Spinal cord (tissue), 4 donors: ENCODE data around the gene FOXP1. TPM values are rescaled to one million over a fixed set of nuclear protein-coding genes. Genes with fewer than 3 reads are reported as not detected.

Experiments
- polyA plus RNA-seq, 2 donors: library from polyadenylated mRNA; unstranded; fragments of 120-200 nt; gene quantifications; one replicate each; pipeline ENCODE4 v1.2.1, GENCODE V29; 2013; ENCODE audit not compliant: insufficient read length in 2 of 2
- small RNA-seq: library from RNA; depleted of rRNA; stranded (forward); fragments of <200 nt; gene quantifications from one replicate; pipeline ENCODE3, GENCODE V24; 2014; ENCODE audit warnings: low replicate concordance
- total RNA-seq, 2 donors: library from RNA; depleted of rRNA in 1 of 2; stranded (reverse); fragments of 120-200 nt in 1 of 2; fragments of >200 nt in 1 of 2; gene quantifications; one replicate each; pipeline versions ENCODE4 v1.2.3 to v1.2.4, GENCODE V29; 2013 to 2014

FOXP1 gene
- total and polyA plus RNA-seq, 4 donors: 27.4 to 118 (median 66.1) TPM

Small RNA genes within 50 kb of the gene (small RNA-seq; reads per million reads assigned to genes)
- not detected for gene MIR1284

Other genes starting within 250 kb of the FOXP1 start
- 10 to 100 TPM in 1 of 2 donors, 1 to 10 TPM in 1; 7.5 to 22.4 TPM for gene EIF4E3, start 141.7 kb upstream of the FOXP1 start, total RNA-seq
- 10 to 100 TPM; 22.1 to 26.4 TPM for gene EIF4E3, start 141.7 kb upstream of the FOXP1 start, polyA plus RNA-seq
- 10 to 100 TPM in 1 of 2 donors, 1 to 10 TPM in 1; 4.2 to 10.8 TPM for gene GPR27, start 170.1 kb upstream of the FOXP1 start, total RNA-seq
- 10 to 100 TPM; 32.9 to 35.5 TPM for gene GPR27, start 170.1 kb upstream of the FOXP1 start, polyA plus RNA-seq
- gene PROK2, start 201.4 kb upstream of the FOXP1 start, total RNA-seq: 1 to 10 TPM in 1 of 2 donors, not detected in 1; 2.0 TPM
- under 1 TPM; 0.14 to 0.33 TPM for gene PROK2, start 201.4 kb upstream of the FOXP1 start, polyA plus RNA-seq